ENCODE results near the gene EML4. TPM values are rescaled to one million over a fixed set of nuclear protein-coding genes. Genes with fewer than 3 reads are reported as not detected.

EML4 gene
- polyA plus RNA-seq, 1 of the 3 experiments (the other 2 are of a cell fraction), result 35.0 TPM

- H3K27ac ChIP-seq (ENCODE audit: low read depth in 2 of 2, low read length in 1 of 2), result no peak overlapping the region
- 67% methylated on average over 9 of the region's 10 CpGs for WGBS (ENCODE audit: low lambda C conversion rate)
- no peaks in the 10 kb centered on the region for H3K9me2 ChIP-seq
- H3K4me1 ChIP-seq (ENCODE audit: control insufficient read depth in 1 of 2, insufficient read depth in 2 of 2, low read depth in 1 of 2, low read length in 1 of 2), result peaks cover 39 to 40% of the 10 kb centered on the region in 2 experiments; a peak in 3 of 4 replicates
- no peaks in the 10 kb centered on the region for H3K36me3 ChIP-seq (replicated peaks in 1 of 2; ENCODE audit: control insufficient read depth in 1 of 2, insufficient read depth in 2 of 2, low read length in 1 of 2)
- DNase-seq, result no peak
- no peak for TF ChIP-seq SMC3 (IDR thresholded peaks at IDR 0.05; ENCODE audit: low read depth, low read length)
- no peak for TF ChIP-seq ZBTB33 (IDR thresholded peaks at IDR 0.05; ENCODE audit: borderline replicate concordance, low read depth)
- no peak for TF ChIP-seq MXI1 (IDR thresholded peaks at IDR 0.05; ENCODE audit: low read depth, low read length)
- TF ChIP-seq IRF3 (IDR thresholded peaks at IDR 0.05; ENCODE audit: low read depth, low read length), result no peak
- no peak for TF ChIP-seq FOSL2 (IDR thresholded peaks at IDR 0.05; ENCODE audit: borderline replicate concordance, low read depth)
- TF ChIP-seq GATA2 (CRISPR knock-in tag; IDR thresholded peaks at IDR 0.05), result no peak
- TF ChIP-seq REST (IDR thresholded peaks at IDR 0.05; ENCODE audit: low read depth, low read length), result no peak
- no peak for TF ChIP-seq YY1 (IDR thresholded peaks at IDR 0.05; ENCODE audit: low read depth)
- TF ChIP-seq EP300 (IDR thresholded peaks at IDR 0.05; ENCODE audit: borderline replicate concordance in 1 of 2, low read depth in 1 of 2, low read length in 1 of 2), result no peak
- no peak for TF ChIP-seq GABPA (IDR thresholded peaks at IDR 0.05; ENCODE audit: low read depth)
- no peak for TF ChIP-seq RFX5 (IDR thresholded peaks at IDR 0.05; ENCODE audit: low read length)
- TF ChIP-seq RXRA (IDR thresholded peaks at IDR 0.05; ENCODE audit: borderline replicate concordance, low read depth), result no peak
- no peak for TF ChIP-seq USF2 (IDR thresholded peaks at IDR 0.05; ENCODE audit: borderline replicate concordance, low read depth, low read length)
- no peak for TF ChIP-seq ELF1 (IDR thresholded peaks at IDR 0.05)
- no peak for TF ChIP-seq TCF12 (IDR thresholded peaks at IDR 0.05)
- TF ChIP-seq FOXM1 (IDR thresholded peaks at IDR 0.05; ENCODE audit: low read depth), result no peak
- no peak for TF ChIP-seq USF1 (IDR thresholded peaks at IDR 0.05; ENCODE audit: borderline replicate concordance, low read depth)
- TF ChIP-seq EZH2phosphoT487 (IDR thresholded peaks at IDR 0.05; ENCODE audit: borderline replicate concordance, low read depth), result no peak
- no peak for TF ChIP-seq NFIC (IDR thresholded peaks at IDR 0.05; ENCODE audit: borderline replicate concordance)
- no peak for TF ChIP-seq TAF1 (IDR thresholded peaks at IDR 0.05; ENCODE audit: borderline replicate concordance, low read depth, low read length)
- CTCF ChIA-PET, result interaction anchor here (0.6 to 3.6 kb wide), 9 partner anchors 9 to 272 kb away, joined by 3 to 15 read pairs (median 3); no protein-coding TSS in a partner anchor
- no peaks in the 10 kb centered on the region for H3K27me3 ChIP-seq (ENCODE audit: insufficient read depth)
- no peaks in the 10 kb centered on the region for H4K20me1 ChIP-seq (ENCODE audit: insufficient read depth)
- no peak overlapping the region for H3K9ac ChIP-seq
- H3K79me2 ChIP-seq (ENCODE audit: insufficient read depth), result no peaks in the 10 kb centered on the region
- 0 out of 2 replicates have a peak overlapping the region, but pooled peaks have one; percentile 2 for H2AFZ ChIP-seq (ENCODE audit: low read depth)
- H3F3A ChIP-seq (replicated peaks; ENCODE audit: insufficient read depth), result no peaks in the 10 kb centered on the region
- peaks cover 5% of the 10 kb centered on the region; the same call in 1 of the 2 replicates for H3K9me3 ChIP-seq
- H3K4me3 ChIP-seq (ENCODE audit: low read depth in 2 of 2, low read length in 1 of 2), result no peak overlapping the region
- POLR2A ChIA-PET, result no interaction called here
- H3K4me2 ChIP-seq, result no peak overlapping the region
Observed at GRCh38 chr2:42125841-42126594, 43.1 kb upstream of the EML4 start.

Measured in SK-N-SH (cell line).